ENCODE results near the gene DGKB. TPM values are rescaled to one million over a fixed set of nuclear protein-coding genes. Genes with fewer than 3 reads are reported as not detected.

Gene DGKB
- total and polyA plus RNA-seq, 2 donors (not counting 1 experiment from before 2014, with no cell fraction given): 0.31 TPM; not detected in 1

GRCh38 chr7:14389181-14389591 is 513.4 kb downstream of the DGKB start:
- no peaks in the 10 kb centered on the region for H3K27me3 ChIP-seq (ENCODE audit: control insufficient read depth, insufficient read depth, low read length)
- H2AFZ ChIP-seq (ENCODE audit: low read length): no peak overlapping the region
- H3K4me2 ChIP-seq (ENCODE audit: extremely low read depth, insufficient read depth, low read length): no peak overlapping the region
- H3K36me3 ChIP-seq (ENCODE audit: control insufficient read depth, insufficient read depth, low read length): no peaks in the 10 kb centered on the region
- no peak overlapping the region for H3K9ac ChIP-seq (ENCODE audit: insufficient read depth, low read length)
- DNase-seq (ENCODE audit: low read depth in 2 of 2): no peak
- no peaks in the 10 kb centered on the region for H3K4me1 ChIP-seq (ENCODE audit: control insufficient read depth, extremely low read depth, insufficient read depth, low read length)
- H3K79me2 ChIP-seq (ENCODE audit: control insufficient read depth, insufficient read depth, low read length): no peaks in the 10 kb centered on the region
- no peak overlapping the region for H3K27ac ChIP-seq (ENCODE audit: insufficient read depth, low read length)
- no peak overlapping the region for H3K4me3 ChIP-seq (replicated peaks in 1 of 4; ENCODE audit: control extremely low read depth in 1 of 4, insufficient read depth in 1 of 4, low read depth in 3 of 4, low read length in 4 of 4)
- no peaks in the 10 kb centered on the region for H3K9me3 ChIP-seq (ENCODE audit: control insufficient read depth, insufficient read depth, low read depth, low read length)
- TF ChIP-seq CTCF (conservative IDR thresholded peaks at IDR 0.05 in 1 of 2, IDR thresholded peaks at IDR 0.05 in 1 of 2; ENCODE audit: low read depth in 1 of 2, low read length in 2 of 2): no peak
- TF ChIP-seq EZH2 (IDR thresholded peaks at IDR 0.05; ENCODE audit: low read length, missing control alignments): no peak
- H4K20me1 ChIP-seq (ENCODE audit: control insufficient read depth, extremely low read depth, insufficient read depth, low read length): no peaks in the 10 kb centered on the region

GRCh38 chr7:14385074-14385473 is 517.5 kb downstream of the DGKB start:
- Histone ChIP-seq H4K20me1 (ENCODE audit: control insufficient read depth, extremely low read depth, insufficient read depth, low read length) (no peaks in the 10 kb centered on the region), H2AFZ (ENCODE audit: low read length) (peak overlapping the region; percentile 18), H3K9me3 (ENCODE audit: control insufficient read depth, insufficient read depth, low read depth, low read length) (no peaks in the 10 kb centered on the region), H3K79me2 (ENCODE audit: control insufficient read depth, insufficient read depth, low read length) (no peaks in the 10 kb centered on the region), H3K27me3 (ENCODE audit: control insufficient read depth, insufficient read depth, low read length) (no peaks in the 10 kb centered on the region), H3K36me3 (ENCODE audit: control insufficient read depth, insufficient read depth, low read length) (no peaks in the 10 kb centered on the region), H3K27ac (ENCODE audit: insufficient read depth, low read length) (no peak overlapping the region), H3K4me3 (replicated peaks in 1 of 4; ENCODE audit: control extremely low read depth in 1 of 4, insufficient read depth in 1 of 4, low read depth in 3 of 4, low read length in 4 of 4) (no peak overlapping the region), H3K9ac (ENCODE audit: insufficient read depth, low read length) (no peak overlapping the region), H3K4me2 (ENCODE audit: extremely low read depth, insufficient read depth, low read length) (no peak overlapping the region), H3K4me1 (ENCODE audit: control insufficient read depth, extremely low read depth, insufficient read depth, low read length) (no peaks in the 10 kb centered on the region)
- DNase-seq (ENCODE audit: low read depth in 2 of 2): no peak
- TF ChIP-seq EZH2 (IDR thresholded peaks at IDR 0.05; ENCODE audit: low read length, missing control alignments) (no peak), CTCF (conservative IDR thresholded peaks at IDR 0.05 in 1 of 2, IDR thresholded peaks at IDR 0.05 in 1 of 2; ENCODE audit: low read depth in 1 of 2, low read length in 2 of 2) (no peak)

- Histone ChIP-seq H3K9me3 (ENCODE audit: control insufficient read depth, insufficient read depth, low read depth, low read length) (no peaks in the 10 kb centered on the region), H3K27ac (ENCODE audit: insufficient read depth, low read length) (no peak overlapping the region), H3K4me2 (ENCODE audit: extremely low read depth, insufficient read depth, low read length) (no peak overlapping the region), H3K4me1 (ENCODE audit: control insufficient read depth, extremely low read depth, insufficient read depth, low read length) (no peaks in the 10 kb centered on the region), H3K36me3 (ENCODE audit: control insufficient read depth, insufficient read depth, low read length) (no peaks in the 10 kb centered on the region), H3K79me2 (ENCODE audit: control insufficient read depth, insufficient read depth, low read length) (no peaks in the 10 kb centered on the region), H3K9ac (ENCODE audit: insufficient read depth, low read length) (no peak overlapping the region), H3K27me3 (ENCODE audit: control insufficient read depth, insufficient read depth, low read length) (no peaks in the 10 kb centered on the region), H4K20me1 (ENCODE audit: control insufficient read depth, extremely low read depth, insufficient read depth, low read length) (no peaks in the 10 kb centered on the region), H2AFZ (ENCODE audit: low read length) (no peak overlapping the region), H3K4me3 (replicated peaks in 1 of 4; ENCODE audit: control extremely low read depth in 1 of 4, insufficient read depth in 1 of 4, low read depth in 3 of 4, low read length in 4 of 4) (no peak overlapping the region)
- TF ChIP-seq CTCF (conservative IDR thresholded peaks at IDR 0.05 in 1 of 2, IDR thresholded peaks at IDR 0.05 in 1 of 2; ENCODE audit: low read depth in 1 of 2, low read length in 2 of 2) (no peak), EZH2 (IDR thresholded peaks at IDR 0.05; ENCODE audit: low read length, missing control alignments) (no peak)
- no peak for DNase-seq (ENCODE audit: low read depth in 2 of 2)
These were observed 520.6 kb downstream of the DGKB start for GRCh38 chr7:14381936-14382335.
